HEK293 (cell line): ENCODE results near the gene NAA25.
A peak's percentile ranks its signal among the peaks of the same experiment; 100 is the strongest.

Experiments
- SCRT2 ChIP-seq: fragments of 450-650 bp; formaldehyde crosslinking; IDR thresholded peaks from 2 replicates; pipeline ENCODE4 v1.5.1; 2016; ENCODE audit warnings: missing biosample characterization, missing genetic modification characterization
- SP2 ChIP-seq: fragments of 450-650 bp; formaldehyde crosslinking; IDR thresholded peaks from 2 replicates; pipeline ENCODE4 v1.5.1; 2016; ENCODE audit warnings: missing biosample characterization, missing genetic modification characterization
- SP7 ChIP-seq: fragments of 450-650 bp; formaldehyde crosslinking; IDR thresholded peaks from 2 replicates; pipeline ENCODE4 v1.5.1; 2016; ENCODE audit warnings: missing biosample characterization, missing genetic modification characterization
- ZBTB44 ChIP-seq: fragments of 450-650 bp; IDR thresholded peaks from 2 replicates; pipeline ENCODE4 v1.5.1; 2018; ENCODE audit warnings: missing biosample characterization, mild to moderate bottlenecking, missing genetic modification characterization
- ZFP3 ChIP-seq: fragments of 450-650 bp; formaldehyde crosslinking; IDR thresholded peaks from 2 replicates; pipeline ENCODE4 v1.5.1; 2016; ENCODE audit warnings: low read depth, missing biosample characterization, missing genetic modification characterization
- ZNF155 ChIP-seq: fragments of 450-650 bp; formaldehyde crosslinking; IDR thresholded peaks from 2 replicates; pipeline ENCODE4 v1.5.1; 2016; ENCODE audit warnings: missing biosample characterization, missing genetic modification characterization
- ZNF18 ChIP-seq: fragments of 450-650 bp; formaldehyde crosslinking; IDR thresholded peaks from 2 replicates; pipeline ENCODE4 v1.5.1; 2016; ENCODE audit warnings: missing biosample characterization, missing genetic modification characterization
- ZNF223 ChIP-seq: fragments of 450-650 bp; formaldehyde crosslinking; IDR thresholded peaks from 2 replicates; pipeline ENCODE4 v1.5.1; 2016; ENCODE audit warnings: missing biosample characterization, missing genetic modification characterization
- ZNF292 ChIP-seq: fragments of 450-650 bp; formaldehyde crosslinking; IDR thresholded peaks from 2 replicates; pipeline ENCODE4 v1.5.1; 2016; ENCODE audit warnings: low read depth, missing biosample characterization, missing genetic modification characterization, borderline replicate concordance
- ZNF324 ChIP-seq: fragments of 450-650 bp; formaldehyde crosslinking; IDR thresholded peaks from 2 replicates; pipeline ENCODE4 v1.5.1; 2016; ENCODE audit warnings: missing biosample characterization, missing genetic modification characterization
- ZNF366 ChIP-seq: fragments of 450-650 bp; formaldehyde crosslinking; conservative IDR thresholded peaks from 2 replicates; pipeline ENCODE4 v1.5.1; 2016; ENCODE audit warnings: missing biosample characterization, missing genetic modification characterization
- ZNF501 ChIP-seq: fragments of 450-650 bp; formaldehyde crosslinking; IDR thresholded peaks from 2 replicates; pipeline ENCODE4 v1.5.1; 2016; ENCODE audit warnings: missing biosample characterization, missing genetic modification characterization
- ZNF629 ChIP-seq: fragments of 450-650 bp; formaldehyde crosslinking; IDR thresholded peaks from 2 replicates; pipeline ENCODE4 v1.5.1; 2017; ENCODE audit warnings: missing biosample characterization, missing genetic modification characterization
- ZNF654 ChIP-seq: fragments of 450-650 bp; formaldehyde crosslinking; IDR thresholded peaks from 2 replicates; pipeline ENCODE4 v1.5.1; 2016; ENCODE audit warnings: low read depth, missing biosample characterization, missing genetic modification characterization
- ZNF664 ChIP-seq: fragments of 450-650 bp; formaldehyde crosslinking; IDR thresholded peaks from 2 replicates; pipeline ENCODE4 v1.5.1; 2016; ENCODE audit warnings: missing biosample characterization, missing genetic modification characterization
- TF ChIP-seq, protein P1 (sequence below): fragments of 450-650 bp; formaldehyde crosslinking; IDR thresholded peaks from 2 replicates; pipeline ENCODE4 v1.5.0; 2017; ENCODE audit warnings: missing biosample characterization, missing genetic modification characterization, borderline replicate concordance
- TF ChIP-seq, protein P2 (sequence below): IDR thresholded peaks from 2 replicates; pipeline ENCODE4 v1.6.1; 2011; ENCODE audit warnings: mild to moderate bottlenecking, low read depth, low read length, borderline replicate concordance
- TF ChIP-seq, protein P3 (sequence below): fragments of 450-650 bp; formaldehyde crosslinking; IDR thresholded peaks from 2 replicates; pipeline ENCODE4 v1.5.1; 2017; ENCODE audit warnings: missing biosample characterization, missing genetic modification characterization
- TF ChIP-seq, protein P4 (sequence below): fragments of 450-650 bp; formaldehyde crosslinking; IDR thresholded peaks from 2 replicates; pipeline ENCODE4 v1.5.1; 2016; ENCODE audit warnings: missing biosample characterization, missing genetic modification characterization

The NAA25 gene

DNA sequence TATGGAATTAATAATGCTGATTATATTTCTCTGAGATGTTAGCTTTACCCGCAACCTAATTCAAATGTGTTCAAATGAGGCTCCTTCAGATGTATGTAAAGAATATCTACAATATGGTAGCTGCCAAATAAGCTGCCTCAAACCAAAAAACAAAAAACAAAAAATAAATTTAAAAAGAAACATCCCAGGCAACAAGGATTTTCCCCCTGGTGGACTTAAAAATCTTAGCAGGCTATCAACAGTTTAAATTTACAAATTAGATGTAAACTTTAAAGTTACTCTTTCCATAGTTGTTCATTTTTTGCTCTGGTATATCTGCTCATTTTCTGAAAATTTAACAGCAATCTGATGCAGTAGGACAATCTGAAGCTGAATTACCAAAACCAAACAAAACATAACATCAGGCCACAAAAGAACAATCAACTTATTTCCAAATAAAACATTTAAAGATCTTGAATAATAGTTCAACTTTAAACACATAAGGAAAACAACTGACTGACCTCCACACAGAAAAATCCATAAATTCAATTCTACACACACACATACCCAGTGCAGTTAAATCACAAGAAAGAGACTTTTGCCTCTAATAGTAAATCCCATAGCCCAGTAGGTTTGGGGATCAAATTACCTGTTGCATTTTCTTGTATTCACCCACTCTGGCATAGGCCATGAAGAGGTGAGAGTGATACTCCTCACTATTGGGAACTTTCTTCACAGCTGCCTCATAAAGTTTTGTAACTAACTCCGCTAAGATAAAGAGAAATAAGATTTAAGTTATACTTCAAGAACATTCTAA lies 21.3 kb downstream of the NAA25 start (continued):
- TF ChIP-seq, protein P1, sequence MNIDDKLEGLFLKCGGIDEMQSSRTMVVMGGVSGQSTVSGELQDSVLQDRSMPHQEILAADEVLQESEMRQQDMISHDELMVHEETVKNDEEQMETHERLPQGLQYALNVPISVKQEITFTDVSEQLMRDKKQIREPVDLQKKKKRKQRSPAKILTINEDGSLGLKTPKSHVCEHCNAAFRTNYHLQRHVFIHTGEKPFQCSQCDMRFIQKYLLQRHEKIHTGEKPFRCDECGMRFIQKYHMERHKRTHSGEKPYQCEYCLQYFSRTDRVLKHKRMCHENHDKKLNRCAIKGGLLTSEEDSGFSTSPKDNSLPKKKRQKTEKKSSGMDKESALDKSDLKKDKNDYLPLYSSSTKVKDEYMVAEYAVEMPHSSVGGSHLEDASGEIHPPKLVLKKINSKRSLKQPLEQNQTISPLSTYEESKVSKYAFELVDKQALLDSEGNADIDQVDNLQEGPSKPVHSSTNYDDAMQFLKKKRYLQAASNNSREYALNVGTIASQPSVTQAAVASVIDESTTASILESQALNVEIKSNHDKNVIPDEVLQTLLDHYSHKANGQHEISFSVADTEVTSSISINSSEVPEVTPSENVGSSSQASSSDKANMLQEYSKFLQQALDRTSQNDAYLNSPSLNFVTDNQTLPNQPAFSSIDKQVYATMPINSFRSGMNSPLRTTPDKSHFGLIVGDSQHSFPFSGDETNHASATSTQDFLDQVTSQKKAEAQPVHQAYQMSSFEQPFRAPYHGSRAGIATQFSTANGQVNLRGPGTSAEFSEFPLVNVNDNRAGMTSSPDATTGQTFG = no peak
- TF ChIP-seq, protein P2, sequence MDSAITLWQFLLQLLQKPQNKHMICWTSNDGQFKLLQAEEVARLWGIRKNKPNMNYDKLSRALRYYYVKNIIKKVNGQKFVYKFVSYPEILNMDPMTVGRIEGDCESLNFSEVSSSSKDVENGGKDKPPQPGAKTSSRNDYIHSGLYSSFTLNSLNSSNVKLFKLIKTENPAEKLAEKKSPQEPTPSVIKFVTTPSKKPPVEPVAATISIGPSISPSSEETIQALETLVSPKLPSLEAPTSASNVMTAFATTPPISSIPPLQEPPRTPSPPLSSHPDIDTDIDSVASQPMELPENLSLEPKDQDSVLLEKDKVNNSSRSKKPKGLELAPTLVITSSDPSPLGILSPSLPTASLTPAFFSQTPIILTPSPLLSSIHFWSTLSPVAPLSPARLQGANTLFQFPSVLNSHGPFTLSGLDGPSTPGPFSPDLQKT = no peak
- TF ChIP-seq ZNF155 = no peak
- TF ChIP-seq ZFP3 = no peak
- no peak for TF ChIP-seq ZNF292
- no peak for TF ChIP-seq ZNF223 (tag by site-specific recombination)
- TF ChIP-seq SP7 = peak; percentile 18; the same call in 1 of the 2 replicates
- no peak for TF ChIP-seq SP2 (tag by site-specific recombination)
- no peak for TF ChIP-seq ZNF18
- TF ChIP-seq ZNF629 (tag by site-specific recombination) = no peak
- TF ChIP-seq ZNF366 (tag by site-specific recombination) = 0 out of 2 replicates have a peak, but pooled peaks have one; percentile 15
- TF ChIP-seq ZNF664 = peak; percentile 56
- TF ChIP-seq, protein P3, sequence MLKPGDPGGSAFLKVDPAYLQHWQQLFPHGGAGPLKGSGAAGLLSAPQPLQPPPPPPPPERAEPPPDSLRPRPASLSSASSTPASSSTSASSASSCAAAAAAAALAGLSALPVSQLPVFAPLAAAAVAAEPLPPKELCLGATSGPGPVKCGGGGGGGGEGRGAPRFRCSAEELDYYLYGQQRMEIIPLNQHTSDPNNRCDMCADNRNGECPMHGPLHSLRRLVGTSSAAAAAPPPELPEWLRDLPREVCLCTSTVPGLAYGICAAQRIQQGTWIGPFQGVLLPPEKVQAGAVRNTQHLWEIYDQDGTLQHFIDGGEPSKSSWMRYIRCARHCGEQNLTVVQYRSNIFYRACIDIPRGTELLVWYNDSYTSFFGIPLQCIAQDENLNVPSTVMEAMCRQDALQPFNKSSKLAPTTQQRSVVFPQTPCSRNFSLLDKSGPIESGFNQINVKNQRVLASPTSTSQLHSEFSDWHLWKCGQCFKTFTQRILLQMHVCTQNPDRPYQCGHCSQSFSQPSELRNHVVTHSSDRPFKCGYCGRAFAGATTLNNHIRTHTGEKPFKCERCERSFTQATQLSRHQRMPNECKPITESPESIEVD (tag by site-specific recombination) = peak; percentile 92
- TF ChIP-seq SCRT2 (tag by site-specific recombination) = peak; percentile 81
- TF ChIP-seq ZNF654 (tag by site-specific recombination) = no peak
- TF ChIP-seq, protein P4, sequence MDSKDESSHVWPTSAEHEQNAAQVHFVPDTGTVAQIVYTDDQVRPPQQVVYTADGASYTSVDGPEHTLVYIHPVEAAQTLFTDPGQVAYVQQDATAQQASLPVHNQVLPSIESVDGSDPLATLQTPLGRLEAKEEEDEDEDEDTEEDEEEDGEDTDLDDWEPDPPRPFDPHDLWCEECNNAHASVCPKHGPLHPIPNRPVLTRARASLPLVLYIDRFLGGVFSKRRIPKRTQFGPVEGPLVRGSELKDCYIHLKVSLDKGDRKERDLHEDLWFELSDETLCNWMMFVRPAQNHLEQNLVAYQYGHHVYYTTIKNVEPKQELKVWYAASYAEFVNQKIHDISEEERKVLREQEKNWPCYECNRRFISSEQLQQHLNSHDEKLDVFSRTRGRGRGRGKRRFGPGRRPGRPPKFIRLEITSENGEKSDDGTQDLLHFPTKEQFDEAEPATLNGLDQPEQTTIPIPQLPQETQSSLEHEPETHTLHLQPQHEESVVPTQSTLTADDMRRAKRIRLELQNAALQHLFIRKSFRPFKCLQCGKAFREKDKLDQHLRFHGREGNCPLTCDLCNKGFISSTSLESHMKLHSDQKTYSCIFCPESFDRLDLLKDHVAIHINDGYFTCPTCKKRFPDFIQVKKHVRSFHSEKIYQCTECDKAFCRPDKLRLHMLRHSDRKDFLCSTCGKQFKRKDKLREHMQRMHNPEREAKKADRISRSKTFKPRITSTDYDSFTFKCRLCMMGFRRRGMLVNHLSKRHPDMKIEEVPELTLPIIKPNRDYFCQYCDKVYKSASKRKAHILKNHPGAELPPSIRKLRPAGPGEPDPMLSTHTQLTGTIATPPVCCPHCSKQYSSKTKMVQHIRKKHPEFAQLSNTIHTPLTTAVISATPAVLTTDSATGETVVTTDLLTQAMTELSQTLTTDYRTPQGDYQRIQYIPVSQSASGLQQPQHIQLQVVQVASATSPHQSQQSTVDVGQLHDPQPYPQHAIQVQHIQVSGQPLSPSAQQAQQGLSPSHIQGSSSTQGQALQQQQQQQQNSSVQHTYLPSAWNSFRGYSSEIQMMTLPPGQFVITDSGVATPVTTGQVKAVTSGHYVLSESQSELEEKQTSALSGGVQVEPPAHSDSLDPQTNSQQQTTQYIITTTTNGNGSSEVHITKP (tag by site-specific recombination) = 0 out of 2 replicates have a peak, but pooled peaks have one; percentile 28
- peak; percentile 67 for TF ChIP-seq ZBTB44 (tag by site-specific recombination)
- TF ChIP-seq ZNF501 (tag by site-specific recombination) = no peak
- TF ChIP-seq ZNF324 = no peak
